ENCODE results near the gene LPCAT2. TPM values are rescaled to one million over a fixed set of nuclear protein-coding genes. Genes with fewer than 3 reads are reported as not detected.

Gene LPCAT2
- total RNA-seq, 1 experiment from 2014 or later, result 25.2 TPM

- CTCF ChIA-PET, result interaction anchor here (1.0 kb wide), 1 partner anchor 37 kb away, joined by 4 read pairs; no protein-coding TSS in a partner anchor
These were observed 23.4 kb downstream of the LPCAT2 start for GRCh38 chr16:55532227-55532626.

GRCh38 chr16:55534756-55535155 is 25.9 kb downstream of the LPCAT2 start:
- BruUV-seq (replicated peaks), result no TSS peak
- no peaks in the 10 kb centered on the region for H3K27me3 Mint-ChIP-seq (ENCODE audit: insufficient read depth, unreplicated experiment)
- H3K36me3 Mint-ChIP-seq (ENCODE audit: insufficient read depth, unreplicated experiment), result peaks cover 12% of the 10 kb centered on the region
- no peak for TF ChIP-seq CTCF (IDR thresholded peaks at IDR 0.05; ENCODE audit: insufficient read depth in 1 of 2, low read depth in 1 of 2, low read length in 1 of 2, severe bottlenecking in 1 of 2, unreplicated experiment in 1 of 2)
- ChIA-PET CTCF (no interaction called here), POLR2A (no interaction called here)
- Histone ChIP-seq H3K9me3 (no peaks in the 10 kb centered on the region), H3K36me3 (ENCODE audit: control insufficient read depth, insufficient read depth, low read length) (no peaks in the 10 kb centered on the region), H3K27me3 (replicated peaks; ENCODE audit: control insufficient read depth, insufficient read depth, low read length) (no peaks in the 10 kb centered on the region), H3K4me1 (peaks cover 21% of the 10 kb centered on the region), H3K4me3 (ENCODE audit: low read depth, low read length) (no peak overlapping the region)
- intact Hi-C loops (cut with micrococcal nuclease; ENCODE audit: unreplicated experiment), result no loop called here
- H3K9me3 Mint-ChIP-seq (ENCODE audit: unreplicated experiment), result no peaks in the 10 kb centered on the region
- DNase-seq, result no peak
- H3K27ac Mint-ChIP-seq (ENCODE audit: unreplicated experiment), result no peak overlapping the region
- no peak overlapping the region for H3K4me3 Mint-ChIP-seq (ENCODE audit: unreplicated experiment)
- peaks cover 11% of the 10 kb centered on the region for H3K4me1 Mint-ChIP-seq (ENCODE audit: low read depth, unreplicated experiment)

More at GRCh38 chr16:55532227-55532626, 23.4 kb downstream of the LPCAT2 start:
- POLR2A ChIA-PET, result no interaction called here
- no peak overlapping the region for H3K4me3 ChIP-seq (ENCODE audit: low read depth, low read length)
- H3K36me3 Mint-ChIP-seq (ENCODE audit: insufficient read depth, unreplicated experiment), result peaks cover 6% of the 10 kb centered on the region
- no peaks in the 10 kb centered on the region for H3K9me3 ChIP-seq
- H3K27ac Mint-ChIP-seq (ENCODE audit: unreplicated experiment), result no peak overlapping the region
- H3K4me1 Mint-ChIP-seq (ENCODE audit: low read depth, unreplicated experiment), result peaks cover 15% of the 10 kb centered on the region
- no peak overlapping the region for H3K4me3 Mint-ChIP-seq (ENCODE audit: unreplicated experiment)
- H3K9me3 Mint-ChIP-seq (ENCODE audit: unreplicated experiment), result no peaks in the 10 kb centered on the region
- no peaks in the 10 kb centered on the region; the same call in 1 of the 2 replicates for H3K36me3 ChIP-seq (ENCODE audit: control insufficient read depth, insufficient read depth, low read length)
- no peak for DNase-seq
- peaks cover 34% of the 10 kb centered on the region for H3K4me1 ChIP-seq
- no peaks in the 10 kb centered on the region for H3K27me3 Mint-ChIP-seq (ENCODE audit: insufficient read depth, unreplicated experiment)
- H3K27me3 ChIP-seq (replicated peaks; ENCODE audit: control insufficient read depth, insufficient read depth, low read length), result no peaks in the 10 kb centered on the region
- intact Hi-C loops (cut with micrococcal nuclease; ENCODE audit: unreplicated experiment), result no loop called here
- TF ChIP-seq CTCF (IDR thresholded peaks at IDR 0.05; ENCODE audit: insufficient read depth in 1 of 2, low read depth in 1 of 2, low read length in 1 of 2, severe bottlenecking in 1 of 2, unreplicated experiment in 1 of 2), result no peak
- no TSS peak for BruUV-seq (replicated peaks)

- POLR2A ChIA-PET, result no interaction called here
- H3K27me3 Mint-ChIP-seq (ENCODE audit: insufficient read depth, unreplicated experiment), result no peaks in the 10 kb centered on the region
- H3K4me1 Mint-ChIP-seq (ENCODE audit: low read depth, unreplicated experiment), result no peaks in the 10 kb centered on the region
These were observed 30.2 kb downstream of the LPCAT2 start for GRCh38 chr16:55539049-55539448.

More at GRCh38 chr16:55539049-55539448, 30.2 kb downstream of the LPCAT2 start:
- TF ChIP-seq CTCF (IDR thresholded peaks at IDR 0.05; ENCODE audit: insufficient read depth in 1 of 2, low read depth in 1 of 2, low read length in 1 of 2, severe bottlenecking in 1 of 2, unreplicated experiment in 1 of 2), result no peak
- no peak for DNase-seq
- intact Hi-C loops (cut with micrococcal nuclease; ENCODE audit: unreplicated experiment), result no loop called here
- Mint-ChIP-seq H3K9me3 (ENCODE audit: unreplicated experiment) (no peaks in the 10 kb centered on the region), H3K36me3 (ENCODE audit: insufficient read depth, unreplicated experiment) (peaks cover 11% of the 10 kb centered on the region), H3K27ac (ENCODE audit: unreplicated experiment) (no peak overlapping the region), H3K4me3 (ENCODE audit: unreplicated experiment) (no peak overlapping the region)
- no TSS peak for BruUV-seq (replicated peaks)
- Histone ChIP-seq H3K36me3 (ENCODE audit: control insufficient read depth, insufficient read depth, low read length) (no peaks in the 10 kb centered on the region; the same call in 1 of the 2 replicates), H3K4me3 (ENCODE audit: low read depth, low read length) (no peak overlapping the region), H3K9me3 (no peaks in the 10 kb centered on the region), H3K27me3 (replicated peaks; ENCODE audit: control insufficient read depth, insufficient read depth, low read length) (no peaks in the 10 kb centered on the region), H3K4me1 (no peaks in the 10 kb centered on the region; the same call in 1 of the 2 replicates)
- CTCF ChIA-PET, result interaction anchor here (2.2 kb wide), 1 partner anchor 74 kb away, joined by 7 read pairs; no protein-coding TSS in a partner anchor
